ENCODE measurements around the gene CSNK1D.

CSNK1D gene

DNA sequence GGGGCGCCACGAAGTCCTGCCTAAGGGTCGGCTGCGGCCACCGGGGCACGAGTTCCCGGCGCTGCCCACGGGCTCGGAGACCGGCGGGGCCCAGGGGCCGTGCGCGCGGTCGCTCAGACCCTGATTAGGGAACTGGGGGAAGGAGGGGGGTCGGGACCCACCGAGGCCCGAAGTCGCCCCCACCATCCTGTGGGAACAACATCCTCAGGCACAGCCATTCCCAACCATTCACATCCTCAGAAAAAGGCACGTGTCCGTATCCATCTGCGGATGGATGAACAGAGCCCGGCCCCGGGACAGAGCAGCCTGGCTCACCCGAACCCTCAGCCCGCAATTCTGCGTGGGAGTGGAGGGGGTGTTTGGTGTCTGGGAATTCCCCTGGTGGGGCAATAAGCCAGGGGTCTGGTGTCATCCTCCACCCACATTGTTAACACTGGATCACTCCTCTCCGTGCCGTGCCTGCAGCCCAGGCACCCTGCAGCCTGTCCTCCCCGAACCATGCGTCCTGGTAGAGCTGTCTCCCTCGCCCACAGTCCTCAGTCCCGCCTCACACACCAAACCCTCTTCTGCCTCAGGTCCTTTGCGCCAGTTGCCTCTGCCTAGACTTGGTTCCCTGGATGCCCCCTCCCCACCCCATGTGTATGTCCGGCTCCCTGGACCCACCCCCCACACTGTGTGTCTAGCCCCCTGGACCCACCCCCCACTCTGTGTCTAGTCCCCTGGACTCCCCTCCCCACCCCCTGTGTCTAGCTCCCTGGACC lies 60.1 kb downstream of the CSNK1D start (continued):
- TF ChIP-seq ZNF302 (tag by site-specific recombination; IDR thresholded peaks at IDR 0.05; ENCODE audit: low read depth) = no peak
- TF ChIP-seq ZSCAN23 (tag by site-specific recombination; IDR thresholded peaks at IDR 0.05) = no peak
- no peak for TF ChIP-seq ZNF830 (tag by site-specific recombination; IDR thresholded peaks at IDR 0.05; ENCODE audit: low read depth)
- TF ChIP-seq, protein P1, sequence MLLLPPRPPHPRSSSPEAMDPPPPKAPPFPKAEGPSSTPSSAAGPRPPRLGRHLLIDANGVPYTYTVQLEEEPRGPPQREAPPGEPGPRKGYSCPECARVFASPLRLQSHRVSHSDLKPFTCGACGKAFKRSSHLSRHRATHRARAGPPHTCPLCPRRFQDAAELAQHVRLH (tag by site-specific recombination; IDR thresholded peaks at IDR 0.05) = no peak
- TF ChIP-seq ZNF175 (tag by site-specific recombination; IDR thresholded peaks at IDR 0.05) = no peak
- no peak for TF ChIP-seq ZNF624 (tag by site-specific recombination; IDR thresholded peaks at IDR 0.05)
- TF ChIP-seq ZNF776 (tag by site-specific recombination; IDR thresholded peaks at IDR 0.05; ENCODE audit: borderline replicate concordance) = no peak
- TF ChIP-seq, protein P2, sequence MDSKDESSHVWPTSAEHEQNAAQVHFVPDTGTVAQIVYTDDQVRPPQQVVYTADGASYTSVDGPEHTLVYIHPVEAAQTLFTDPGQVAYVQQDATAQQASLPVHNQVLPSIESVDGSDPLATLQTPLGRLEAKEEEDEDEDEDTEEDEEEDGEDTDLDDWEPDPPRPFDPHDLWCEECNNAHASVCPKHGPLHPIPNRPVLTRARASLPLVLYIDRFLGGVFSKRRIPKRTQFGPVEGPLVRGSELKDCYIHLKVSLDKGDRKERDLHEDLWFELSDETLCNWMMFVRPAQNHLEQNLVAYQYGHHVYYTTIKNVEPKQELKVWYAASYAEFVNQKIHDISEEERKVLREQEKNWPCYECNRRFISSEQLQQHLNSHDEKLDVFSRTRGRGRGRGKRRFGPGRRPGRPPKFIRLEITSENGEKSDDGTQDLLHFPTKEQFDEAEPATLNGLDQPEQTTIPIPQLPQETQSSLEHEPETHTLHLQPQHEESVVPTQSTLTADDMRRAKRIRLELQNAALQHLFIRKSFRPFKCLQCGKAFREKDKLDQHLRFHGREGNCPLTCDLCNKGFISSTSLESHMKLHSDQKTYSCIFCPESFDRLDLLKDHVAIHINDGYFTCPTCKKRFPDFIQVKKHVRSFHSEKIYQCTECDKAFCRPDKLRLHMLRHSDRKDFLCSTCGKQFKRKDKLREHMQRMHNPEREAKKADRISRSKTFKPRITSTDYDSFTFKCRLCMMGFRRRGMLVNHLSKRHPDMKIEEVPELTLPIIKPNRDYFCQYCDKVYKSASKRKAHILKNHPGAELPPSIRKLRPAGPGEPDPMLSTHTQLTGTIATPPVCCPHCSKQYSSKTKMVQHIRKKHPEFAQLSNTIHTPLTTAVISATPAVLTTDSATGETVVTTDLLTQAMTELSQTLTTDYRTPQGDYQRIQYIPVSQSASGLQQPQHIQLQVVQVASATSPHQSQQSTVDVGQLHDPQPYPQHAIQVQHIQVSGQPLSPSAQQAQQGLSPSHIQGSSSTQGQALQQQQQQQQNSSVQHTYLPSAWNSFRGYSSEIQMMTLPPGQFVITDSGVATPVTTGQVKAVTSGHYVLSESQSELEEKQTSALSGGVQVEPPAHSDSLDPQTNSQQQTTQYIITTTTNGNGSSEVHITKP (tag by site-specific recombination; IDR thresholded peaks at IDR 0.05) = peak; percentile 87
- TF ChIP-seq ZNF596 (tag by site-specific recombination; IDR thresholded peaks at IDR 0.05) = no peak
- peak; percentile 81 for TF ChIP-seq ZNF366 (tag by site-specific recombination; conservative IDR thresholded peaks at IDR 0.05)
- TF ChIP-seq ZNF2 (tag by site-specific recombination; IDR thresholded peaks at IDR 0.05) = 0 out of 2 replicates have a peak, but pooled peaks have one; percentile 47
- no peak for TF ChIP-seq ZNF266 (tag by site-specific recombination; IDR thresholded peaks at IDR 0.05; ENCODE audit: low read depth)
- no peak for TF ChIP-seq ZNF837 (tag by site-specific recombination; IDR thresholded peaks at IDR 0.05)
- TF ChIP-seq ZNF48 (tag by site-specific recombination; IDR thresholded peaks at IDR 0.05) = no peak
- no peak for TF ChIP-seq ZNF610 (tag by site-specific recombination; IDR thresholded peaks at IDR 0.05; ENCODE audit: borderline replicate concordance)
- TF ChIP-seq ZNF169 (tag by site-specific recombination; IDR thresholded peaks at IDR 0.05) = no peak
- TF ChIP-seq WT1 (tag by site-specific recombination; IDR thresholded peaks at IDR 0.05) = peak; percentile 20; the same call in 1 of the 2 replicates
- no peak for TF ChIP-seq ZNF214 (tag by site-specific recombination; IDR thresholded peaks at IDR 0.05; ENCODE audit: borderline replicate concordance)
- no peak for TF ChIP-seq SP3 (tag by site-specific recombination; IDR thresholded peaks at IDR 0.05)

DNA sequence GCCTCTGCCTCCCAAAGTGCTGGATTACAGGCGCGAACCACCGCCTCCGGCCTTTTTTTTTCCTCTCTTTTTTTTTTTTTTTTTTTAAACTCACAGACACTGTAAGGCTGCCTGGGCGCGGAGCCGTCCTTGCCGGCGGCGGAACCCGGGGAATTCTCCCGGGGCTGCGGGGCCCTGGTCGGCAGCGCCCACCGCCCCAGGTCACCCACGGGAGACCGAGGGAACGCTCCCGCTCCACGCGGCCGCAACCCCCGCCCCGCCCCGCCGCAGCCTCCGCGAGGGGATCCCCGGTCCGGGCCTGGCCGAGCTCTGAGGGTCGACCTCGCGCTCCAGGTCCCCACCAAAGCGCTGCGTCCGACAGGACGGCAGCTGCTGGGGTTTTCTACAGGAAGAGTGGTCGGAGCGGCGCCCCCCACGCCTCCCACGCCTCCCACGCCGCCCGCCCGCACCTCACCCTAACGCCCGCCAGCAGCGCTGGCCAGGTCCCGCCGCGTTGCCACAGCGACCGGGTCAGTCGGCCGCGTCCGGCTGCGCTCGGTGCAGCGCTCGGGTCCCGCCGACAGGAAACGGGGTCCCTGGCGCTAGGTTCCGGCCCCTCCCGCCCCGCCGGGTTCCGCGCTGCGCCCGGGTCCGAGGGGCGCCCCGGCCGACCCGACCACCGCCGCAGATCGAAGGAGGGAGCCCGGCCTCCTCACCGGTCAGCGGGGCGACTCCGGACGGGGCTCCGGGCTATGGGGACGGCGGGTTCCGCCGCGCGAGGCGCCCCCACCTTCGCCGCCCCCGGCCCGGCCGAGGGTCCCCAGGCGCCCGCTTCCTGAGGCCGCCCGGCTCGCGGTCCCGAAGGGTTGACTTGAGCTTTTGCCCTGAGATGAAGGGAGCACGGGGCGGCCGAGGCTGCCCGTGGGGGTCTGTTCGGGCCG lies 60.9 kb downstream of the CSNK1D start, which contains the start of gene CCDC57:
CCDC57 (minus strand) TSS at position 512 of the 920 bp plus-strand sequence. CDS start 10,898 bp downstream, outside the sequence.
- H3K36me3 ChIP-seq (ENCODE audit: control insufficient read depth in 2 of 2, insufficient read depth in 1 of 2, low read length in 2 of 2) = peaks cover 0 to 3% of the 10 kb centered on the region in 2 experiments; a peak in 2 of 3 replicates
- peak within 1 kb of the TSS; percentile 79 for H3K4me3 ChIP-seq (ENCODE audit: low read depth, low read length)
- H3K27ac ChIP-seq (ENCODE audit: extremely low read depth, low read depth, low read length) = peak within 1 kb of the TSS; percentile 81
- POLR2A ChIA-PET = interaction anchor here (1.0 kb wide), 1 partner anchor 24 kb away, joined by 3 read pairs; no protein-coding TSS in a partner anchor
- H3K9me3 ChIP-seq (ENCODE audit: control insufficient read depth, insufficient read depth, low read depth, low read length) = no peaks in the 10 kb centered on the region
- H3K4me1 ChIP-seq (ENCODE audit: control insufficient read depth, insufficient read depth, low read length) = 0 out of 2 replicates have a peak, but pooled peaks cover 7% of the 10 kb centered on the region
- CTCF ChIA-PET = interaction anchor here (0.7 to 2.0 kb wide), 2 partner anchors 23 to 629 kb away, joined by 3 to 9 read pairs; no protein-coding TSS in a partner anchor
- TF ChIP-seq, protein P3, sequence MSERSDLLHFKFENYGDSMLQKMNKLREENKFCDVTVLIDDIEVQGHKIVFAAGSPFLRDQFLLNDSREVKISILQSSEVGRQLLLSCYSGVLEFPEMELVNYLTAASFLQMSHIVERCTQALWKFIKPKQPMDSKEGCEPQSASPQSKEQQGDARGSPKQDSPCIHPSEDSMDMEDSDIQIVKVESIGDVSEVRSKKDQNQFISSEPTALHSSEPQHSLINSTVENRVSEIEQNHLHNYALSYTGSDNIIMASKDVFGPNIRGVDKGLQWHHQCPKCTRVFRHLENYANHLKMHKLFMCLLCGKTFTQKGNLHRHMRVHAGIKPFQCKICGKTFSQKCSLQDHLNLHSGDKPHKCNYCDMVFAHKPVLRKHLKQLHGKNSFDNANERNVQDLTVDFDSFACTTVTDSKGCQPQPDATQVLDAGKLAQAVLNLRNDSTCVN (tag by site-specific recombination; optimal IDR thresholded peaks at IDR 0.05) = peak; percentile 19
- TF ChIP-seq ZNF585B (tag by site-specific recombination; IDR thresholded peaks at IDR 0.05) = no peak
- peak; percentile 55; the same call in 1 of the 2 replicates for TF ChIP-seq ZNF184 (tag by site-specific recombination; IDR thresholded peaks at IDR 0.05)
- no peak for TF ChIP-seq MEIS1 (CRISPR knock-in tag; IDR thresholded peaks at IDR 0.05; ENCODE audit: borderline replicate concordance)
- 0 out of 2 replicates have a peak, but pooled peaks have one; percentile 65 for TF ChIP-seq ZNF335 (tag by site-specific recombination; conservative IDR thresholded peaks at IDR 0.05)
- TF ChIP-seq ZNF830 (tag by site-specific recombination; IDR thresholded peaks at IDR 0.05; ENCODE audit: low read depth) = no peak
- 0 out of 2 replicates have a peak, but pooled peaks have one; percentile 56 for TF ChIP-seq ZNF174 (tag by site-specific recombination; IDR thresholded peaks at IDR 0.05)
- TF ChIP-seq, protein P4, sequence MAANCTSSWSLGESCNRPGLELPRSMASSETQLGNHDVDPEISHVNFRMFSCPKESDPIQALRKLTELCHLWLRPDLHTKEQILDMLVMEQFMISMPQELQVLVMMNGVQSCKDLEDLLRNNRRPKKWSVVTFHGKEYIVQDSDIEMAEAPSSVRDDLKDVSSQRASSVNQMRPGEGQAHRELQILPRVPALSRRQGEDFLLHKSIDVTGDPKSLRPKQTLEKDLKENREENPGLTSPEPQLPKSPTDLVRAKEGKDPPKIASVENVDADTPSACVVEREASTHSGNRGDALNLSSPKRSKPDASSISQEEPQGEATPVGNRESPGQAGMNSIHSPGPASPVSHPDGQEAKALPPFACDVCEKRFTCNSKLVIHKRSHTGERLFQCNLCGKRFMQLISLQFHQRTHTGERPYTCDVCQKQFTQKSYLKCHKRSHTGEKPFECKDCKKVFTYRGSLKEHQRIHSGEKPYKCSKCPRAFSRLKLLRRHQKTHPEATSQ (tag by site-specific recombination; IDR thresholded peaks at IDR 0.05) = no peak
